GM23338 (cell line): ENCODE results near the gene SAFB2. TPM values are rescaled to one million over a fixed set of nuclear protein-coding genes. Genes with fewer than 3 reads are reported as not detected.

Experiments used
- ATAC-seq: fragments of 200-7000 bp; cut with Tn5 transposase; 3 replicates; pipeline ENCODE4 v1.9.1; 2020
- DNase-seq: peaks from one replicate; pipeline ENCODE4 v3.0.0-alpha.2; 2015; ENCODE audit warnings: low spot score
- H2AFZ ChIP-seq: fragments of 200-600 bp; sonication (generic); 2 replicates; pipeline ENCODE4 v1.8.0; 2016; ENCODE audit warnings: antibody characterized with exemption, mild to moderate bottlenecking, moderate library complexity
- H3F3A ChIP-seq: fragments of 200-600 bp; sonication (generic); replicated peaks from 2 replicates; pipeline ENCODE4 v1.8.0; 2017; ENCODE audit warnings: antibody characterized with exemption, mixed run types, low read depth
- H3K27ac ChIP-seq: fragments of 200-600 bp; sonication (generic); 2 replicates; pipeline ENCODE4 v1.6.1; 2016; ENCODE audit warnings: low read depth
- H3K27me3 ChIP-seq: fragments of 200-600 bp; sonication (generic); 2 replicates; pipeline ENCODE4 v1.8.0; 2016; ENCODE audit warnings: mild to moderate bottlenecking, mixed run types, moderate library complexity; ENCODE audit not compliant: insufficient read depth
- H3K36me3 ChIP-seq: fragments of 200-600 bp; sonication (generic); 2 replicates; pipeline ENCODE4 v1.8.0; 2016; ENCODE audit warnings: mild to moderate bottlenecking; ENCODE audit not compliant: insufficient read depth
- H3K4me1 ChIP-seq: fragments of 200-600 bp; sonication (generic); 2 replicates; pipeline ENCODE4 v1.8.0; 2016; ENCODE audit warnings: mild to moderate bottlenecking, moderate library complexity; ENCODE audit not compliant: insufficient read depth
- H3K4me2 ChIP-seq: fragments of 200-600 bp; sonication (generic); 2 replicates; pipeline ENCODE4 v1.7.1; 2017; ENCODE audit warnings: mixed run types
- H3K4me3 ChIP-seq: fragments of 200-600 bp; sonication (generic); 2 replicates; pipeline ENCODE4 v1.6.1; 2016; ENCODE audit warnings: mixed run types
- H3K79me2 ChIP-seq: fragments of 200-600 bp; sonication (generic); replicated peaks from 2 replicates; pipeline ENCODE4 v1.8.0; 2017; ENCODE audit warnings: mild to moderate bottlenecking; ENCODE audit not compliant: insufficient read depth
- H3K9me2 ChIP-seq: fragments of 200-600 bp; sonication (generic); 2 replicates; pipeline ENCODE4 v1.8.0; 2017; ENCODE audit not compliant: insufficient read depth
- H4K20me1 ChIP-seq: fragments of 200-600 bp; sonication (generic); replicated peaks from 2 replicates; pipeline ENCODE4 v1.8.0; 2017; ENCODE audit warnings: mild to moderate bottlenecking; ENCODE audit not compliant: insufficient read depth
- H3K27ac Mint-ChIP-seq: 2 replicates; pipeline ENCODE4 v1.8.0; 2020; ENCODE audit warnings: inconsistent platforms, mild to moderate bottlenecking, moderate library complexity, mixed read lengths
- H3K27me3 Mint-ChIP-seq: 3 replicates; pipeline ENCODE4 v1.8.0; 2022; ENCODE audit warnings: low read depth, mild to moderate bottlenecking, moderate library complexity, mixed read lengths, inconsistent platforms; ENCODE audit not compliant: insufficient read depth, poor library complexity
- H3K36me3 Mint-ChIP-seq: 3 replicates; pipeline ENCODE4 v1.8.0; 2021; ENCODE audit warnings: low read depth, mild to moderate bottlenecking, inconsistent platforms, moderate library complexity, mixed read lengths
- H3K4me1 Mint-ChIP-seq: 3 replicates; pipeline ENCODE4 v1.8.0; 2020; ENCODE audit warnings: mild to moderate bottlenecking, inconsistent platforms, mixed read lengths
- H3K4me3 Mint-ChIP-seq: 3 replicates; pipeline ENCODE4 v1.8.0; 2021; ENCODE audit warnings: moderate library complexity, mild to moderate bottlenecking, inconsistent platforms, mixed read lengths
- H3K9me3 Mint-ChIP-seq: 3 replicates; pipeline ENCODE4 v1.8.0; 2020; ENCODE audit warnings: moderate library complexity, mild to moderate bottlenecking, inconsistent platforms, mixed read lengths
- JUNB ChIP-seq: IDR thresholded peaks from one replicate; pipeline ENCODE4 v1.6.1; 2016; ENCODE audit warnings: antibody characterized with exemption; ENCODE audit not compliant: unreplicated experiment
- POLR2AphosphoS5 ChIP-seq: IDR thresholded peaks from 2 replicates; pipeline ENCODE4 v1.6.1; 2016; ENCODE audit warnings: antibody characterized with exemption, low read depth
- ZNF331 ChIP-seq: fragments of 250-450 bp; sonication (Bioruptor Pico); IDR thresholded peaks from 2 replicates; pipeline ENCODE4 v1.5.0; 2020; ENCODE audit warnings: low read depth, mild to moderate bottlenecking, moderate library complexity
- polyA plus RNA-seq: library from polyadenylated mRNA; unstranded; fragments of >200 nt; fragmentation: Nextera tagmentation; extraction: Ambion mirVana; gene quantifications from 2 replicates; pipeline ENCODE4 v1.2.1, GENCODE V29; 2016
- total RNA-seq: library from RNA; depleted of rRNA; stranded (reverse); fragments of >200 nt; shearing (Covaris generic); gene quantifications from 2 replicates; pipeline ENCODE4 v1.2.3, GENCODE V29; 2014
- TF ChIP-seq, protein P1 (sequence below): fragments of 250-450 bp; sonication (Bioruptor Pico); IDR thresholded peaks from 2 replicates; pipeline ENCODE4 v1.5.0; 2020; ENCODE audit warnings: mild to moderate bottlenecking, moderate library complexity
- TF ChIP-seq, protein P2 (sequence below): IDR thresholded peaks from one replicate; pipeline ENCODE4 v1.6.1; 2018; ENCODE audit warnings: antibody characterized with exemption; ENCODE audit not compliant: unreplicated experiment

Gene SAFB2
- total and polyA plus RNA-seq, 2 experiments from 2014 or later, result 37.7 to 102 TPM

DNA sequence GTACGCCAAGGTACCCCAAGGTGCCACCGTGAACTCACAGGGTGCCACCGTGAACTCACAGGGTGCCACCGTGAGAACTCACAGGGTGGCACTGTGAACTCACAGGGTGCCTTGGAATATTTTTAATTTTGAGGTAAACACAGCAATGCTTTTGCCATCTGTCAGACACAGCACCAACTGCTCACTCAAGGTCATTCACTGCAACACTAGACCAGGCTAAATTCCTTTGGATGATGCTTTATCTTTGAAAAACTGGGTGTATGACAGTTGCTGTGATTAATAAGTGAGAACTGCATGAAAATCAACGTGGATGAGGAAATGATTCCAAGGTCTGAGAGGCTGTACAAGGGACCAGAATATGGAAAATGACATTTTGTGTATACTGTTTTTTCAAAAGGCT, 18.9 kb downstream of the SAFB2 start:
- H3K36me3 ChIP-seq, result peaks cover 50% of the 10 kb centered on the region
- peaks cover 88% of the 10 kb centered on the region for H3K36me3 Mint-ChIP-seq
- no peak for ATAC-seq

More for the DNA sequence above, 18.9 kb downstream of the SAFB2 start:
- TF ChIP-seq, protein P1, sequence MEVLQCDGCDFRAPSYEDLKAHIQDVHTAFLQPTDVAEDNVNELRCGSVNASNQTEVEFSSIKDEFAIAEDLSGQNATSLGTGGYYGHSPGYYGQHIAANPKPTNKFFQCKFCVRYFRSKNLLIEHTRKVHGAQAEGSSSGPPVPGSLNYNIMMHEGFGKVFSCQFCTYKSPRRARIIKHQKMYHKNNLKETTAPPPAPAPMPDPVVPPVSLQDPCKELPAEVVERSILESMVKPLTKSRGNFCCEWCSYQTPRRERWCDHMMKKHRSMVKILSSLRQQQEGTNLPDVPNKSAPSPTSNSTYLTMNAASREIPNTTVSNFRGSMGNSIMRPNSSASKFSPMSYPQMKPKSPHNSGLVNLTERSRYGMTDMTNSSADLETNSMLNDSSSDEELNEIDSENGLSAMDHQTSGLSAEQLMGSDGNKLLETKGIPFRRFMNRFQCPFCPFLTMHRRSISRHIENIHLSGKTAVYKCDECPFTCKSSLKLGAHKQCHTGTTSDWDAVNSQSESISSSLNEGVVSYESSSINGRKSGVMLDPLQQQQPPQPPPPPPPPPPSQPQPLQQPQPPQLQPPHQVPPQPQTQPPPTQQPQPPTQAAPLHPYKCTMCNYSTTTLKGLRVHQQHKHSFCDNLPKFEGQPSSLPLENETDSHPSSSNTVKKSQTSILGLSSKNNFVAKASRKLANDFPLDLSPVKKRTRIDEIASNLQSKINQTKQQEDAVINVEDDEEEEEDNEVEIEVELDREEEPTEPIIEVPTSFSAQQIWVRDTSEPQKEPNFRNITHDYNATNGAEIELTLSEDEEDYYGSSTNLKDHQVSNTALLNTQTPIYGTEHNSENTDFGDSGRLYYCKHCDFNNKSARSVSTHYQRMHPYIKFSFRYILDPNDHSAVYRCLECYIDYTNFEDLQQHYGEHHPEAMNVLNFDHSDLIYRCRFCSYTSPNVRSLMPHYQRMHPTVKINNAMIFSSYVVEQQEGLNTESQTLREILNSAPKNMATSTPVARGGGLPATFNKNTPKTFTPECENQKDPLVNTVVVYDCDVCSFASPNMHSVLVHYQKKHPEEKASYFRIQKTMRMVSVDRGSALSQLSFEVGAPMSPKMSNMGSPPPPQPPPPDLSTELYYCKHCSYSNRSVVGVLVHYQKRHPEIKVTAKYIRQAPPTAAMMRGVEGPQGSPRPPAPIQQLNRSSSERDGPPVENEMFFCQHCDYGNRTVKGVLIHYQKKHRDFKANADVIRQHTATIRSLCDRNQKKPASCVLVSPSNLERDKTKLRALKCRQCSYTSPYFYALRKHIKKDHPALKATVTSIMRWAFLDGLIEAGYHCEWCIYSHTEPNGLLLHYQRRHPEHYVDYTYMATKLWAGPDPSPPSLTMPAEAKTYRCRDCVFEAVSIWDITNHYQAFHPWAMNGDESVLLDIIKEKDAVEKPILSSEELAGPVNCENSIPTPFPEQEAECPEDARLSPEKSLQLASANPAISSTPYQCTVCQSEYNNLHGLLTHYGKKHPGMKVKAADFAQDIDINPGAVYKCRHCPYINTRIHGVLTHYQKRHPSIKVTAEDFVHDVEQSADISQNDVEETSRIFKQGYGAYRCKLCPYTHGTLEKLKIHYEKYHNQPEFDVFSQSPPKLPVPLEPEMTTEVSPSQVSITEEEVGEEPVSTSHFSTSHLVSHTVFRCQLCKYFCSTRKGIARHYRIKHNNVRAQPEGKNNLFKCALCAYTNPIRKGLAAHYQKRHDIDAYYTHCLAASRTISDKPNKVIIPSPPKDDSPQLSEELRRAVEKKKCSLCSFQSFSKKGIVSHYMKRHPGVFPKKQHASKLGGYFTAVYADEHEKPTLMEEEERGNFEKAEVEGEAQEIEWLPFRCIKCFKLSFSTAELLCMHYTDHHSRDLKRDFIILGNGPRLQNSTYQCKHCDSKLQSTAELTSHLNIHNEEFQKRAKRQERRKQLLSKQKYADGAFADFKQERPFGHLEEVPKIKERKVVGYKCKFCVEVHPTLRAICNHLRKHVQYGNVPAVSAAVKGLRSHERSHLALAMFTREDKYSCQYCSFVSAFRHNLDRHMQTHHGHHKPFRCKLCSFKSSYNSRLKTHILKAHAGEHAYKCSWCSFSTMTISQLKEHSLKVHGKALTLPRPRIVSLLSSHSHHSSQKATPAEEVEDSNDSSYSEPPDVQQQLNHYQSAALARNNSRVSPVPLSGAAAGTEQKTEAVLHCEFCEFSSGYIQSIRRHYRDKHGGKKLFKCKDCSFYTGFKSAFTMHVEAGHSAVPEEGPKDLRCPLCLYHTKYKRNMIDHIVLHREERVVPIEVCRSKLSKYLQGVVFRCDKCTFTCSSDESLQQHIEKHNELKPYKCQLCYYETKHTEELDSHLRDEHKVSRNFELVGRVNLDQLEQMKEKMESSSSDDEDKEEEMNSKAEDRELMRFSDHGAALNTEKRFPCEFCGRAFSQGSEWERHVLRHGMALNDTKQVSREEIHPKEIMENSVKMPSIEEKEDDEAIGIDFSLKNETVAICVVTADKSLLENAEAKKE (CRISPR knock-in tag), result no peak
- TF ChIP-seq ZNF331 (CRISPR knock-in tag), result no peak
- TF ChIP-seq JUNB, result no peak
- TF ChIP-seq, protein P2, sequence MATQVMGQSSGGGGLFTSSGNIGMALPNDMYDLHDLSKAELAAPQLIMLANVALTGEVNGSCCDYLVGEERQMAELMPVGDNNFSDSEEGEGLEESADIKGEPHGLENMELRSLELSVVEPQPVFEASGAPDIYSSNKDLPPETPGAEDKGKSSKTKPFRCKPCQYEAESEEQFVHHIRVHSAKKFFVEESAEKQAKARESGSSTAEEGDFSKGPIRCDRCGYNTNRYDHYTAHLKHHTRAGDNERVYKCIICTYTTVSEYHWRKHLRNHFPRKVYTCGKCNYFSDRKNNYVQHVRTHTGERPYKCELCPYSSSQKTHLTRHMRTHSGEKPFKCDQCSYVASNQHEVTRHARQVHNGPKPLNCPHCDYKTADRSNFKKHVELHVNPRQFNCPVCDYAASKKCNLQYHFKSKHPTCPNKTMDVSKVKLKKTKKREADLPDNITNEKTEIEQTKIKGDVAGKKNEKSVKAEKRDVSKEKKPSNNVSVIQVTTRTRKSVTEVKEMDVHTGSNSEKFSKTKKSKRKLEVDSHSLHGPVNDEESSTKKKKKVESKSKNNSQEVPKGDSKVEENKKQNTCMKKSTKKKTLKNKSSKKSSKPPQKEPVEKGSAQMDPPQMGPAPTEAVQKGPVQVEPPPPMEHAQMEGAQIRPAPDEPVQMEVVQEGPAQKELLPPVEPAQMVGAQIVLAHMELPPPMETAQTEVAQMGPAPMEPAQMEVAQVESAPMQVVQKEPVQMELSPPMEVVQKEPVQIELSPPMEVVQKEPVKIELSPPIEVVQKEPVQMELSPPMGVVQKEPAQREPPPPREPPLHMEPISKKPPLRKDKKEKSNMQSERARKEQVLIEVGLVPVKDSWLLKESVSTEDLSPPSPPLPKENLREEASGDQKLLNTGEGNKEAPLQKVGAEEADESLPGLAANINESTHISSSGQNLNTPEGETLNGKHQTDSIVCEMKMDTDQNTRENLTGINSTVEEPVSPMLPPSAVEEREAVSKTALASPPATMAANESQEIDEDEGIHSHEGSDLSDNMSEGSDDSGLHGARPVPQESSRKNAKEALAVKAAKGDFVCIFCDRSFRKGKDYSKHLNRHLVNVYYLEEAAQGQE, result no peak
- no peak for TF ChIP-seq POLR2AphosphoS5
- Histone ChIP-seq H3K4me2 (no peak overlapping the region), H3K79me2 (peaks cover 29% of the 10 kb centered on the region), H3K9me2 (no peaks in the 10 kb centered on the region), H3K4me1 (no peaks in the 10 kb centered on the region), H3K27ac (no peak overlapping the region), H3K4me3 (no peak overlapping the region), H2AFZ (no peak overlapping the region), H3K27me3 (no peaks in the 10 kb centered on the region), H4K20me1 (peaks cover 41% of the 10 kb centered on the region), H3F3A (0 out of 2 replicates have a peak, but pooled peaks cover 4% of the 10 kb centered on the region)
- Mint-ChIP-seq H3K27ac (no peak overlapping the region), H3K4me3 (no peak overlapping the region), H3K27me3 (peaks cover 6% of the 10 kb centered on the region), H3K9me3 (no peaks in the 10 kb centered on the region), H3K4me1 (no peaks in the 10 kb centered on the region)
- DNase-seq, result no peak
